ENCODE measurements around the gene SOCS7. TPM values are rescaled to one million over a fixed set of nuclear protein-coding genes. Genes with fewer than 3 reads are reported as not detected.

Gene SOCS7
- total RNA-seq, 1 experiment from 2014 or later, result 83.6 TPM

- peaks cover 79% of the 10 kb centered on the region for H3K27me3 Mint-ChIP-seq (ENCODE audit: unreplicated experiment)
- CTCF ChIA-PET, result interaction anchor here (0.6 to 1.3 kb wide), 6 partner anchors 10 to 590 kb away, joined by 3 to 8 read pairs (median 4); partner anchors contain the start of gene SRCIN1
- BruUV-seq (replicated peaks), result no TSS peak
- no peaks in the 10 kb centered on the region for H3K9me3 Mint-ChIP-seq (ENCODE audit: low read depth, unreplicated experiment)
- intact Hi-C loops (cut with micrococcal nuclease; ENCODE audit: unreplicated experiment), result no loop called here
- H3K36me3 Mint-ChIP-seq (ENCODE audit: insufficient read depth, unreplicated experiment), result peaks cover 24% of the 10 kb centered on the region
- H3K4me3 Mint-ChIP-seq (ENCODE audit: low read depth, unreplicated experiment), result no peak overlapping the region
- H3K4me1 Mint-ChIP-seq (ENCODE audit: low read depth, unreplicated experiment), result peaks cover 14% of the 10 kb centered on the region
- TF ChIP-seq CTCF (IDR thresholded peaks at IDR 0.05; ENCODE audit: unreplicated experiment), result no peak
- no peak overlapping the region for H3K27ac Mint-ChIP-seq (ENCODE audit: unreplicated experiment)
- DNase-seq, result no peak
Measured at GRCh38 chr17:38426441-38426840, 74.8 kb downstream of the SOCS7 start.

- BruUV-seq (replicated peaks), result no TSS peak
- intact Hi-C loops (cut with micrococcal nuclease; ENCODE audit: unreplicated experiment), result no loop called here
- Mint-ChIP-seq H3K27me3 (ENCODE audit: unreplicated experiment) (peaks cover 72% of the 10 kb centered on the region), H3K4me1 (ENCODE audit: low read depth, unreplicated experiment) (peaks cover 14% of the 10 kb centered on the region), H3K27ac (ENCODE audit: unreplicated experiment) (peak overlapping the region; percentile 56), H3K4me3 (ENCODE audit: low read depth, unreplicated experiment) (peak overlapping the region; percentile 70), H3K9me3 (ENCODE audit: low read depth, unreplicated experiment) (no peaks in the 10 kb centered on the region), H3K36me3 (ENCODE audit: insufficient read depth, unreplicated experiment) (peaks cover 24% of the 10 kb centered on the region)
- TF ChIP-seq CTCF (IDR thresholded peaks at IDR 0.05; ENCODE audit: unreplicated experiment), result no peak
- DNase-seq, result no peak
- CTCF ChIA-PET, result interaction anchor here (0.6 to 2.0 kb wide), 7 partner anchors 8 to 107 kb away, joined by 3 to 7 read pairs (median 5); no protein-coding TSS in a partner anchor
Measured at GRCh38 chr17:38427160-38427949, 75.7 kb downstream of the SOCS7 start.

GRCh38 chr17:38428112-38428642, 76.5 kb downstream of the SOCS7 start, which contains the start of gene ARHGAP23:
ARHGAP23 (plus strand) TSS chr17:38428464; CDS start chr17:38428486, 22 bp downstream.
- peak; percentile 78 for DNase-seq
- intact Hi-C loops (cut with micrococcal nuclease; ENCODE audit: unreplicated experiment), result no loop called here
- peaks cover 14% of the 10 kb centered on the region for H3K4me1 Mint-ChIP-seq (ENCODE audit: low read depth, unreplicated experiment)
- CTCF ChIA-PET, result interaction anchor here (0.6 to 2.0 kb wide), 8 partner anchors 13 to 1420 kb away, joined by 3 to 7 read pairs (median 5); no protein-coding TSS in a partner anchor
- H3K27me3 Mint-ChIP-seq (ENCODE audit: unreplicated experiment), result peaks cover 68% of the 10 kb centered on the region
- peak within 1 kb of the TSS; percentile 56 for H3K27ac Mint-ChIP-seq (ENCODE audit: unreplicated experiment)
- peak; percentile 11 for TF ChIP-seq CTCF (IDR thresholded peaks at IDR 0.05; ENCODE audit: unreplicated experiment)
- no TSS peak for BruUV-seq (replicated peaks)
- H3K36me3 Mint-ChIP-seq (ENCODE audit: insufficient read depth, unreplicated experiment), result peaks cover 24% of the 10 kb centered on the region
- no peaks in the 10 kb centered on the region for H3K9me3 Mint-ChIP-seq (ENCODE audit: low read depth, unreplicated experiment)
- peak within 1 kb of the TSS; percentile 70 for H3K4me3 Mint-ChIP-seq (ENCODE audit: low read depth, unreplicated experiment)

- TF ChIP-seq CTCF (IDR thresholded peaks at IDR 0.05; ENCODE audit: unreplicated experiment), result peak; percentile 11
- Mint-ChIP-seq H3K27me3 (ENCODE audit: unreplicated experiment) (peaks cover 68% of the 10 kb centered on the region), H3K27ac (ENCODE audit: unreplicated experiment) (no peak overlapping the region), H3K4me1 (ENCODE audit: low read depth, unreplicated experiment) (peaks cover 14% of the 10 kb centered on the region), H3K4me3 (ENCODE audit: low read depth, unreplicated experiment) (peak overlapping the region; percentile 70), H3K9me3 (ENCODE audit: low read depth, unreplicated experiment) (no peaks in the 10 kb centered on the region), H3K36me3 (ENCODE audit: insufficient read depth, unreplicated experiment) (peaks cover 24% of the 10 kb centered on the region)
- CTCF ChIA-PET, result interaction anchor here (0.6 to 2.0 kb wide), 9 partner anchors 13 to 1420 kb away, joined by 3 to 7 read pairs (median 5); no protein-coding TSS in a partner anchor
- no TSS peak for BruUV-seq (replicated peaks)
- intact Hi-C loops (cut with micrococcal nuclease; ENCODE audit: unreplicated experiment), result no loop called here
- peak; percentile 71 for DNase-seq
Measured at GRCh38 chr17:38428643-38429371, 77.2 kb downstream of the SOCS7 start.

Measured in Calu3 (cell line).